ENCODE results near the gene CFAP126. TPM values are rescaled to one million over a fixed set of nuclear protein-coding genes. Genes with fewer than 3 reads are reported as not detected.
A peak's percentile ranks its signal among the peaks of the same experiment; 100 is the strongest.

The CFAP126 gene
- total RNA-seq, 2 experiments from 2014 or later, result not detected

DNA sequence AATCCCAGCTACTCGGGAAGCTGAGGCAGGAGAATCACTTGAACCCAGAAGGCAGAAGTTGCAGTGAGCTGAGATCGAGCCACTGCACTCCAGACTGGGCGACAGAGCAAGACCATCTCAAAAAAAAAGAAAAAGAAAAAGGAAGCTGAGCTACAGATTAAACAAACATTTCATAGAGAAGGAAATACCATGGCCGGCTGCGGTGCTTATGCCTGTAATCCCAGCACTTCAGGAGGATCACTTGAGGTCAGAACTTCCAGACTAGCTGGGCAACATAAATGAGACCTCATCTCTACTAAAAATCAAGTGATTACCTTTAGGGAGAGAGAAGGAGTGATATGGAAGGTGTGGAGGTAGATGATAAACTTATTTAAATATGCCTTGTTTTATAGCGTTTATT lies 14.0 kb upstream of the CFAP126 start:
- ATAC-seq (no peak), DNase-seq (no peak)
- ChIA-PET POLR2A (interaction anchor here (0.7 kb wide), 1 partner anchor 216 kb away, joined by 3 read pairs; the partner anchor contains the start of gene PPOX), CTCF (interaction anchor here (0.6 to 9.4 kb wide), 41 partner anchors 7 to 428 kb away, joined by 3 to 108 read pairs (median 5); partner anchors contain the start of genes APOA2, CFAP126, PPOX and SDHC)
- Mint-ChIP-seq H3K36me3 (ENCODE audit: low read depth) (peaks cover 2% of the 10 kb centered on the region), H3K9me3 (ENCODE audit: low read depth) (no peaks in the 10 kb centered on the region), H3K27ac (no peak overlapping the region), H3K4me3 (no peak overlapping the region), H3K4me1 (peaks cover 10% of the 10 kb centered on the region), H3K27me3 (no peaks in the 10 kb centered on the region)
- intact Hi-C loops (cut with DNase I, micrococcal nuclease), result loop anchor here (1.0 to 5.0 kb wide), 4 partner anchors 75 to 389 kb away; no protein-coding TSS in a partner anchor

DNA sequence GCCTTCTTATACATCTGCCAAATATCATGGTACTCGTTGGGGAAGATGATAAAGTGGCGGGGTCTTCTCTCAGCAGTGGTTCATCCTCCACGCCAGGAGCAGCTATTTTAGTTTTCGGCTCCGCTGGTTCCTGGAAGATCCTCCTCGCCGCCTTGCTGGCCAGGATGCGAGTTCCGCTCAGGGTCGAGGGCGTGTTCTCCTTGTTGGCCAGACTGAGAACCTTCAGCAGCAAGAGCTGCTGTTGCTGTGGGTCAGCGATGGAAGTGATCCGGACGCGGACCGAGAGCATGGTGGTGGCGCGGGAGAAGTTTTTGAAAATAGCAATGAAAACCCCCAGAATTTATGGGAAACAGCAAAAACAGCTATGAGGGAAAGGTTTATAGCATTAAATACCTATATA lies 11.4 kb upstream of the CFAP126 start:
- intact Hi-C loops (cut with DNase I, micrococcal nuclease), result no loop called here
- no peaks in the 10 kb centered on the region for H3K9me3 Mint-ChIP-seq (ENCODE audit: low read depth)
- DNase-seq (no peak), ATAC-seq (no peak)
- CTCF ChIA-PET, result interaction anchor here (0.6 to 9.4 kb wide), 3 partner anchors 116 to 549 kb away, joined by 3 to 108 read pairs (median 3); partner anchors contain the start of genes APOA2 and TOMM40L
- H3K36me3 Mint-ChIP-seq (ENCODE audit: low read depth), result no peaks in the 10 kb centered on the region
- POLR2A ChIA-PET, result no interaction called here
- H3K27ac Mint-ChIP-seq, result no peak overlapping the region
- H3K4me3 Mint-ChIP-seq, result no peak overlapping the region
- no peaks in the 10 kb centered on the region for H3K27me3 Mint-ChIP-seq
- H3K4me1 Mint-ChIP-seq, result peaks cover 3% of the 10 kb centered on the region

DNA sequence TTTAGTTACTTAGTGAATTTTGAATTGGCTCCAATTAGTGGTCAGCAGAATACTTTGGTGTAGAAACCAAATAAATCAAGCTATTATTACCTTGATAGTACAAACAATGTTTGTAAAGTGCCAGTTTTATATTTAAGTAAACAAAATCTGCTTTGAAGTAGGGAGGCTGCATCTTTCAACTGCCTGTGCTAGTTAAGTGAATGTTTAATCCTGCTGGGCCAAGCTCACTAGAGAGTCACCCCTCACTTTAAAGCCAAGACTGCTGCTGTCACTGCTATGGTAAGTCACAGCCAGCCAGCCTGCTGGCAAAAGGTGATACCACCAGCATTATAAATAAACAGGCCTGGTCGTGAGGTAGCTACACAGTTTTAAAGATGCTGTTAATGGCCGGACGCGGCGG lies 10.3 kb upstream of the CFAP126 start:
- H3K36me3 Mint-ChIP-seq (ENCODE audit: low read depth), result no peaks in the 10 kb centered on the region
- DNase-seq, result no peak
- no peak overlapping the region for H3K4me3 Mint-ChIP-seq
- POLR2A ChIA-PET, result no interaction called here
- no peak overlapping the region for H3K27ac Mint-ChIP-seq
- CTCF ChIA-PET, result interaction anchor here (0.9 to 1.5 kb wide), 3 partner anchors 91 to 153 kb away, joined by 3 to 4 read pairs (median 3); partner anchors contain the start of gene TOMM40L
- no peaks in the 10 kb centered on the region for H3K27me3 Mint-ChIP-seq
- no peak for ATAC-seq
- intact Hi-C loops (cut with DNase I, micrococcal nuclease), result no loop called here
- no peaks in the 10 kb centered on the region for H3K9me3 Mint-ChIP-seq (ENCODE audit: low read depth)
- H3K4me1 Mint-ChIP-seq, result peaks cover 3% of the 10 kb centered on the region

DNA sequence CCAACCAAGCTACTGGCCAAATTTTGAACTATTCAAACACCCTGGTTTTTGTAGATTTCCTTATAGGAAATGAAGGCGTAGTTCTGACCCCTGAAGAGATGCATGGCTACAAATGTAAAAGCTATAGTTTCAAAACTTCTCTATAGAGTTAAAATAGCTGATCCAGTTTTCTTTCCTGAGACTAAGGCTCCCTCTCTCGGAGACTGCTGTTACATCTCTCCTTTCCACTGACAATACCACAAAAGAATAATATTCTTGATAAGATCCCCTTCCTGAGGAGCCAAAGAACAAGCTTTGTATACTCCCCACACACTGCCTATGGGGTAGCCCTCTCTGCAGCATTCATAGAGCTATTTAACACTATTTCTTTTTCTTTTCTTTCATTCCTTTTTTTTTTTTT lies 6.7 kb upstream of the CFAP126 start:
- H3K27ac Mint-ChIP-seq, result no peak overlapping the region
- ChIA-PET CTCF (interaction anchor here (0.7 to 1.2 kb wide), 8 partner anchors 8 to 168 kb away, joined by 3 to 6 read pairs (median 4); partner anchors contain the start of gene TOMM40L), POLR2A (no interaction called here)
- no peaks in the 10 kb centered on the region for H3K36me3 Mint-ChIP-seq (ENCODE audit: low read depth)
- DNase-seq (no peak), ATAC-seq (no peak)
- H3K4me3 Mint-ChIP-seq, result no peak overlapping the region
- intact Hi-C loops (cut with DNase I, micrococcal nuclease), result loop anchor here in 1 of 2 experiments (5.0 kb wide), 1 partner anchor 42 kb away; no protein-coding TSS in a partner anchor
- no peaks in the 10 kb centered on the region for H3K4me1 Mint-ChIP-seq
- H3K27me3 Mint-ChIP-seq, result no peaks in the 10 kb centered on the region
- H3K9me3 Mint-ChIP-seq (ENCODE audit: low read depth), result no peaks in the 10 kb centered on the region

DNA sequence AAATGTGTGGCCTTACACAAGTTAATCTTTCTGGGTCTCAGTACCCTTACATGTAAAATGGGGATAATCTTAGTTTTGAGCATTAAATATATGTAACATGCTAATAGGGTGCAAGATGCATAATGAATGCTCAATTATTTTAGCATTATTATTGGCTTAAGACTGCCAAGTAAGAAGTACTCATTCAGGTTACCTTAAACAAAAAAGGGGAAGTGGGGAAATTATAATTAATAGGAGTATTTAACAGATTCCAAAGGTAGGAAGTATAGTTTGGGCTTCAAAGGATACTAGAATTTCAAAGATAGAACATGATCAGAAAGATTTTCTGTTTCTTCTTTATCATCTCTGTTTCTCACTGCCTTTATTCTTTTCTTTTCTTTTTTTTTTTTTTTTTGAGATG lies 5.8 kb upstream of the CFAP126 start:
- H3K36me3 Mint-ChIP-seq (ENCODE audit: low read depth), result no peaks in the 10 kb centered on the region
- no peak for DNase-seq
- CTCF ChIA-PET, result interaction anchor here (0.6 kb wide), 1 partner anchor 82 kb away, joined by 3 read pairs; no protein-coding TSS in a partner anchor
- no peak overlapping the region for H3K27ac Mint-ChIP-seq
- H3K9me3 Mint-ChIP-seq (ENCODE audit: low read depth), result no peaks in the 10 kb centered on the region
- no peaks in the 10 kb centered on the region for H3K27me3 Mint-ChIP-seq
- POLR2A ChIA-PET, result no interaction called here
- no peaks in the 10 kb centered on the region for H3K4me1 Mint-ChIP-seq
- intact Hi-C loops (cut with DNase I, micrococcal nuclease), result loop anchor here in 1 of 2 experiments (5.0 kb wide), 1 partner anchor 41 kb away; no protein-coding TSS in a partner anchor
- no peak for ATAC-seq
- H3K4me3 Mint-ChIP-seq, result no peak overlapping the region

DNA sequence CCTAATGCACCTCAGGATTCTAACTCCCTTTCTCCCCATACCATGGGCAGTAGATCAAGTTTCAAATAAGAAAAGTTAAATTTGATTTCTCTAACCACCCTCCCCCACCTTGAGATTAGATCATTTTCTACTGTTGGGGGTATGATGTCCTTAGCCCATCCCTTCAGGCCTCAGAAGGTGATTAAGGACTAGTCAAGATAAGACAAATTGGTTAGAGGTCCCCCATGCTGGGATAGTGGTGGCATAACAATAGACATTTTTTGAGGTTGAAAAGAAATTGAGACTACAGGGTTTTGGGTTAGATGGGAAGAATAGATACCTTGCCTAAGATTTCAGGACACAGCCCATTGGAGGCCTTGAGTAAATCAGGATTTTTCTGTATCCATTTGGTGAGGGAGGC lies 2.5 kb downstream of the CFAP126 start:
- DNase-seq, result no peak
- H3K4me1 Mint-ChIP-seq, result peaks cover 19% of the 10 kb centered on the region
- H3K4me3 Mint-ChIP-seq, result no peak overlapping the region
- H3K27ac Mint-ChIP-seq, result peak overlapping the region; percentile 23
- no peaks in the 10 kb centered on the region for H3K9me3 Mint-ChIP-seq (ENCODE audit: low read depth)
- no peaks in the 10 kb centered on the region for H3K27me3 Mint-ChIP-seq
- H3K36me3 Mint-ChIP-seq (ENCODE audit: low read depth), result peaks cover 20% of the 10 kb centered on the region
- ATAC-seq, result no peak
- ChIA-PET POLR2A (no interaction called here), CTCF (no interaction called here)
- intact Hi-C loops (cut with DNase I, micrococcal nuclease), result loop anchor here in 1 of 2 experiments (10.0 kb wide), 1 partner anchor 50 kb away; the partner anchor contains the start of gene SDHC

GRCh38 chr1:161364332-161364731 lies 3.3 kb downstream of the CFAP126 start:
- no peak for DNase-seq
- Mint-ChIP-seq H3K4me3 (no peak overlapping the region), H3K36me3 (ENCODE audit: low read depth) (peaks cover 23% of the 10 kb centered on the region), H3K27me3 (no peaks in the 10 kb centered on the region), H3K9me3 (ENCODE audit: low read depth) (no peaks in the 10 kb centered on the region), H3K27ac (peak overlapping the region; percentile 26), H3K4me1 (peaks cover 21% of the 10 kb centered on the region)
- no peak for ATAC-seq
- intact Hi-C loops (cut with DNase I, micrococcal nuclease), result loop anchor here (5.0 to 10.0 kb wide), 2 partner anchors 50 to 372 kb away; partner anchors contain the start of gene SDHC (in 1 of the 2)
- CTCF ChIA-PET, result interaction anchor here (1.3 kb wide), 1 partner anchor 18 kb away, joined by 6 read pairs; no protein-coding TSS in a partner anchor
- POLR2A ChIA-PET, result no interaction called here

DNA sequence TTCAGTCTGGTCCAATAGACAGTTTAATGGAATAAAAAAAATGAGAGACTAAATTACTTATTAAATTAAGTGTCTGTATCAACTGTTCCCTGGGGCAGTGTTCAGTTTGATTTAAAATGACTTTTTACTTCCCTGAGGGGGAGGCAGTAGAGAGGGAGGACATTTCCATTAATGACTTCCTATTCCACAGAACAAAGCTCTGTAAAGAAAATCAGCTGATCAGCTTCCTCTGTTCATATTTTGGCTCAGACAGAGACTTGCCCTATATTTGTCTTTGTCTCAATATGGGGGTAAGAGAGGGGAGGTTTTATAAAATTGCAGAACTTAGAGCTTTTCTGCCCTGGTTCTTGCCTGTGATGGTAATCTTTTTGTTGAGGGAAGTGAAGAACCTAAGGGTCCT lies 8.4 kb downstream of the CFAP126 start:
- H3K27me3 Mint-ChIP-seq, result no peaks in the 10 kb centered on the region
- H3K4me3 Mint-ChIP-seq, result no peak overlapping the region
- no peak overlapping the region for H3K27ac Mint-ChIP-seq
- intact Hi-C loops (cut with DNase I, micrococcal nuclease), result no loop called here
- peaks cover 21% of the 10 kb centered on the region for H3K36me3 Mint-ChIP-seq (ENCODE audit: low read depth)
- H3K9me3 Mint-ChIP-seq (ENCODE audit: low read depth), result no peaks in the 10 kb centered on the region
- DNase-seq (no peak), ATAC-seq (no peak)
- CTCF ChIA-PET, result no interaction called here
- peaks cover 13% of the 10 kb centered on the region for H3K4me1 Mint-ChIP-seq
- POLR2A ChIA-PET, result no interaction called here

- H3K36me3 Mint-ChIP-seq (ENCODE audit: low read depth), result peaks cover 19% of the 10 kb centered on the region
- CTCF ChIA-PET, result no interaction called here
Measured at GRCh38 chr1:161357073-161357472, 10.6 kb downstream of the CFAP126 start.

DNA sequence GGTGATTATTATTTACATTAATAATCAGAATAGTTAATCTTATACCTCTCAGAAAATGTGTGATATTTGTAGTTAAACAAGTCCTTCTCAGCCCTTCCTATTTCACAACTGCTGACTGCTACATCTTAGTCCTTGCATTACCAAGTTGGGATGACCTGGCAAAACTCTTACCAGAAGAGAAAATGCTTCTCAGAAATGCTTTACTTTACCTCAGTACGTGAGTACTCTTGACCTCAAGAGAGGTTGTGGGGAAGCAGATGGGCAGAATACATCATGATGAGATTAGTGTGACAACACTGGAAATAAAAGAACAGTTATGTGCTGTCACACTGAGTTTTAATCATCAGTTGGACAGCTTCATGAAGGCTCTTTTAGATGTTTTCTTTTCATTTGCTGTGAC lies 16.2 kb downstream of the CFAP126 start:
- intact Hi-C loops (cut with DNase I, micrococcal nuclease), result no loop called here
- H3K27me3 Mint-ChIP-seq, result no peaks in the 10 kb centered on the region
- DNase-seq (no peak), ATAC-seq (peak; percentile 60)
- H3K4me3 Mint-ChIP-seq, result no peak overlapping the region
- H3K4me1 Mint-ChIP-seq, result peaks cover 2% of the 10 kb centered on the region
- H3K27ac Mint-ChIP-seq, result no peak overlapping the region
- H3K9me3 Mint-ChIP-seq (ENCODE audit: low read depth), result no peaks in the 10 kb centered on the region
- CTCF ChIA-PET, result interaction anchor here (1.3 kb wide), 1 partner anchor 23 kb away, joined by 4 read pairs; no protein-coding TSS in a partner anchor
- POLR2A ChIA-PET, result no interaction called here
- peaks cover 13% of the 10 kb centered on the region for H3K36me3 Mint-ChIP-seq (ENCODE audit: low read depth)

More at GRCh38 chr1:161357073-161357472, 10.6 kb downstream of the CFAP126 start:
- Mint-ChIP-seq H3K4me1 (peaks cover 5% of the 10 kb centered on the region), H3K9me3 (ENCODE audit: low read depth) (no peaks in the 10 kb centered on the region), H3K4me3 (no peak overlapping the region), H3K27me3 (no peaks in the 10 kb centered on the region), H3K27ac (no peak overlapping the region)
- intact Hi-C loops (cut with DNase I, micrococcal nuclease), result no loop called here
- DNase-seq (peak; percentile 9), ATAC-seq (no peak)
- POLR2A ChIA-PET, result no interaction called here

DNA sequence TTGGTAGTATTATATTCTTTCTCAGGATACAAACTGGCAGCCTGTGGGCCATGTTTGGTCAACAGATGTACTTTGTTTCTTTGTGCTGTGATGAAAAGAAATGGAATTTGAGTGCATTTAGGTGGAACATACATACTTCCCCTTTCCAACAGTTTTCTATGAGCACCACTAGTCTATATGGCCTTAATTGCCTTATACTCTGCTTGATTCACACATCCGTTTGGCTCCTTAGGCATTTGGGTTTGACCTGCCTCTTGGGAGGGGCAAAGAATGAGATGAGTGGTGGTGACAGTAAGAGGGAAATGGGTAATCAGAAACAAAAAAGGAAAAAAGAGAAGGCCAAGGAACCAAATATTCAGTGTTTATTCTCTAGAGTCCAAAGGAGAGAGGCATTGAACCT lies 17.0 kb downstream of the CFAP126 start:
- ChIA-PET CTCF (no interaction called here), POLR2A (no interaction called here)
- H3K4me3 Mint-ChIP-seq, result no peak overlapping the region
- H3K4me1 Mint-ChIP-seq, result peaks cover 2% of the 10 kb centered on the region
- intact Hi-C loops (cut with DNase I, micrococcal nuclease), result no loop called here
- H3K27ac Mint-ChIP-seq, result no peak overlapping the region
- peaks cover 10% of the 10 kb centered on the region for H3K36me3 Mint-ChIP-seq (ENCODE audit: low read depth)
- DNase-seq (no peak), ATAC-seq (no peak)
- H3K9me3 Mint-ChIP-seq (ENCODE audit: low read depth), result no peaks in the 10 kb centered on the region
- H3K27me3 Mint-ChIP-seq, result no peaks in the 10 kb centered on the region

DNA sequence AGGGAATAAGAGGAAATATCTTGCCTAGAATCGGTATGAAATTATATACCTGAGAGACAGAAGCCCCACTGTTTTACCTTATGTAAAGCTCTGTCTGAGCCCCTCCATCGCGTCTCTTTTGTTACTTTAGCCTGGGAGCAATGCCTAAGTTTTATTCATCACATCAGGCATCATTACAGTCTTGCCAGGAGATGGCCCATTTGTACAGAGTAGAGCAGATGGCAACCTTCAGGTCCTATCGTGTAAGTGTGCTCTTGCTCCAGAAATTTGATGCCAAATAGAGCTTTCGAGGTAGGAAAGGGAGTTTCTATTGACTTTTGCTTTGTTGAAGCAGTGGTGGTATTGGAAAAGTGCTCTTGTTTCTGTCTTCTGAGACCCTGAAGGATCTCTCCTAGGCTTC lies 24.9 kb downstream of the CFAP126 start:
- ChIA-PET POLR2A (no interaction called here), CTCF (no interaction called here)
- intact Hi-C loops (cut with DNase I, micrococcal nuclease), result no loop called here
- no peaks in the 10 kb centered on the region for H3K9me3 Mint-ChIP-seq (ENCODE audit: low read depth)
- no peak overlapping the region for H3K27ac Mint-ChIP-seq
- no peak for DNase-seq
- peaks cover 6% of the 10 kb centered on the region for H3K4me1 Mint-ChIP-seq
- peaks cover 37% of the 10 kb centered on the region for H3K36me3 Mint-ChIP-seq (ENCODE audit: low read depth)
- ATAC-seq, result no peak
- H3K4me3 Mint-ChIP-seq, result no peak overlapping the region
- H3K27me3 Mint-ChIP-seq, result no peaks in the 10 kb centered on the region

Measured in activated CD4-positive, alpha-beta T cell treated with anti-CD3 and anti-CD28 coated beads for 36 hours (primary cell).